Measurements from ENCODE around the gene LRRTM1.

Gene LRRTM1, protein sequence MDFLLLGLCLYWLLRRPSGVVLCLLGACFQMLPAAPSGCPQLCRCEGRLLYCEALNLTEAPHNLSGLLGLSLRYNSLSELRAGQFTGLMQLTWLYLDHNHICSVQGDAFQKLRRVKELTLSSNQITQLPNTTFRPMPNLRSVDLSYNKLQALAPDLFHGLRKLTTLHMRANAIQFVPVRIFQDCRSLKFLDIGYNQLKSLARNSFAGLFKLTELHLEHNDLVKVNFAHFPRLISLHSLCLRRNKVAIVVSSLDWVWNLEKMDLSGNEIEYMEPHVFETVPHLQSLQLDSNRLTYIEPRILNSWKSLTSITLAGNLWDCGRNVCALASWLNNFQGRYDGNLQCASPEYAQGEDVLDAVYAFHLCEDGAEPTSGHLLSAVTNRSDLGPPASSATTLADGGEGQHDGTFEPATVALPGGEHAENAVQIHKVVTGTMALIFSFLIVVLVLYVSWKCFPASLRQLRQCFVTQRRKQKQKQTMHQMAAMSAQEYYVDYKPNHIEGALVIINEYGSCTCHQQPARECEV

GRCh38 chr2:80303909-80304837 lies at the start of gene LRRTM1:
TSS of gene LRRTM1 (minus strand) at chr2:80304752. CDS start at chr2:80303819, 933 bp downstream.
- no peak for DNase-seq

GRCh38 chr2:80351231-80351630 lies 46.7 kb upstream of the LRRTM1 start:
- DNase-seq: no peak

GRCh38 chr2:80348953-80349352 lies 44.4 kb upstream of the LRRTM1 start:
- no peak for DNase-seq

DNA sequence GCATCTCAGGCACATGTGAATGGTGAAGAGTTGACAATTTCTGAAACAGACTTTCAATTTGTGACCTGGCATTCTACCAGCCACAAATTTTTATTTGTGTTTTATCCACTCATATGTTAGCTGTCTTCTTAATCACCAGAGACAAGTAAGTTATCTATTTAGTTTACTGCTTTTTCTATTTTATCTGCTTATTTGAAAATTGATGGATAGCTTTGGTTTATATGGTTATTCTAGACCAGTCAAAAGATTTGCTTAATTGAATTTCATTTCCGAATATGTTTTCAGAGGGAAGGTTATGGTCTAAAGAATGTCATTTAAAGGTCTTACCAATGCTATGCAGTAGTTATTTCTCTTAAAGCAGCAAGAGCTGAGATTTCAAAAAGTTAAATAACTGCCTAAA lies 43.5 kb upstream of the LRRTM1 start:
- DNase-seq: no peak

GRCh38 chr2:80340022-80340421 lies 35.5 kb upstream of the LRRTM1 start:
- DNase-seq: no peak

DNA sequence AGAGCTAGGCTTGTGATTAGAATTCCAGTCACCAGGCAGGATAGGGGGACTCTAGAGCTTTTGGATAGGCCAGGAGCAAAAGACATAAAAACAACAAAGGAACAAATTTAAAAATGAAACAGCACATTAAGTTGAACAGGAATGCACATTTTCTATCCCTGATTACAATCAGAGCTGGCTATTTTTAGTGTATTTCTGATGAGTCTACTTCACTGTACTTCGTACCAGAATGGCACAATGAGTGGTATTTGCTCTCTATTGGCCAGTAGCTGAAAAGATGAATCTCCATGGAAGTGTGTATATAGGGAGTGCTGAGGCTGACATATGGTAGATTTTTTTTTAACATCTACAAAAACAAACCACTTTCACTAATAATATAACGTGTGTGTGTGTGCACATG lies 34.2 kb upstream of the LRRTM1 start:
- DNase-seq: no peak

- no peak for DNase-seq
Measured at GRCh38 chr2:80335411-80335810, 30.9 kb upstream of the LRRTM1 start.

DNA sequence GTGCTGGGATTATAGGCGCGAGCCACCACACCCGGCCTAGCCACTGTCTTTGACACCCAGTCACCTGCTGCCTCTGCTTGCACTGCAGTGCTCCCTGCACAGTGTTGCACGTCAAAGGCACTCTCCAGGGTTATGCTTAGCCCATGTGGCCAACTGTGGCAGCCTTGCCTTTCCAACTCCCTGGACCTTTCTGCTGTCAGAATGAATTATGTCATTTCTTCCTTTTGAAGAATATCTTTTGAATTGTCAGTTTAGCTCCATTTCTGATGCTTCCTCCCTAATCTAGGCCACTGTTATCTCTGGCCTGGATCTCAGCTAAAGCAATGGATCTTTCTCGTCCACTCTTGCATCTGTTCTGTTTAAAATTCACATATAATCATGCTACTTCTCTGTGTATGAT lies 29.3 kb upstream of the LRRTM1 start:
- no peak for DNase-seq

DNA sequence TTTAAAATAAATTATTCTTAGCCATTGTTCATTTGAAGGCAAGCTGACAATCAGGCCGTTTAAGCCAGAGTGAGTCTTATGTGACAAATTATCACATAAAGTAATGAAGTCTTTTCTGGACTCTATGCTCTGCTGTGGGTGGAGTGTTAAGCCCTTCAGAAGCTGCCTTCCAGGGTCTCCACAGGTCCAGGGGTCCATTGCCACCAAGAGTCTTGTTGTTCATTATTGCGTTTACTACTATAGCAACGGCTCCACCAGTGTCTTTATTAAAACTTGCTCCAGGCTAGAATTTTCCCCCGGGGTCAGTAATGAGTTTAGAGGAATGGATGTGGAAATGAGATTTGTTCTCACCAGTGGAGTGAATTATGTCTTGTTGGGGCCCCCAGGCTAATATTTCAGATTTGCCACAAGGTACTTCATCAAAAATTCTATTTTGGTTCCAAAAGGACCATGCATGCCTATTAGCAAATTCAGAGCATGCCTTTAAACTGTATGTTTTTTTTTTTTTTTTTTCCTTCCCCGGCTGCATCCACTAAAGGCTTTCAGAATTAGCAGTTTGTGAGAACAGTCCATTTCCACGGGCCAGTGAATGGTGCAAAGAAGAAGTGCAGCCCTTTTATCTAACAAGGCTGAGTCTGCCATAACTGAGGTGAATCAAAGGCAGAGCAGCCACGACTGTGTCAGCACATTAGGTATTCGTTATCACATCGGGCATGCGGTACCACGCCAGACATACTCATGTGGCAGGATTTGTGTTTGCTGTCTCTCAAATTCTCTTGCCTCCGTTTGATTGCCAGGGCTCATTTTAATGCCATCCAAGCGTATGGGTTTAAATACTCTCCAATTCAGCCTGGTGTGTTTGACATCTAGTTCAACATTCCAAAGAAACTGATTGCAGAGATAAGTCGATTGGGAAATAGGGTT lies 26.2 kb upstream of the LRRTM1 start:
- DNase-seq: no peak

GRCh38 chr2:80329491-80329890 lies 24.9 kb upstream of the LRRTM1 start:
- no peak for DNase-seq

GRCh38 chr2:80328159-80328571 lies 23.6 kb upstream of the LRRTM1 start:
- no peak for DNase-seq

DNA sequence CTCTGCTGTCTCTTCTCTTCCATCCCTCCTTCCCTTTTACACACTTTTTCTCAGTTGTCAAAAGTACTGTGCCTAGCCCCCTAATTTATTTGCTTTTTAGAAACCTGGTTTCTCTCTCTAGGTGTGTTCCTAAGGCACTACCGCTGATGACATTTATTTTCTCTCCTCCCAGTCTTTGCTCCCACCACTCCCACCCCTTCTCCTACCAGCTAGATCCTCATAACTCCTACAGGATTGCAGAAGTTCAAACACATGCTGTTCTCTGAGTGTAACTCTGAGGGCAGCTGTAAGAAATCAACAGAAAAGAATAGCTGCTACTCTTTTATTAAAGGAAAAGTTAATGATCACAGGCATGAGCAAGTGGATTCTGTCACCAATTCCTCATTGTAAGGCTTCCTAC lies 22.3 kb upstream of the LRRTM1 start:
- no peak for DNase-seq

DNA sequence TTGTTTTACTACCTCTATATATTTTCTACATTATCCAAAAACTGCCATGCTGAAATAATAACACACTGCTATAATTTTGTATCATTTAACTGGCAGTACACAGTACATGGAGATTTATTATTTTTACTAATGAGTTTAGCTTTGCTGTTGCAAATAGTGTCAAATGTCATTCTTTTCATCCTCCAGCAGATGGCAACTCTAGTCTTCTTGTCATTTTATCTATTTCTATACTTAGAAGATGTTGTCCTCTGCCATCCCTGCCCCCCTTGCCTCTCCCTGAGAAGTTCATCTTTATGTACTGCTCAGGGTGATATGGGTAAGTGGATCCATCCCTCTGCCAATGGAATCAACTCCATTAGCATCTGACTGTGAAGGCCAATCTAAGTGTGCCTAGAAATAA lies 21.7 kb upstream of the LRRTM1 start:
- DNase-seq: no peak

DNA sequence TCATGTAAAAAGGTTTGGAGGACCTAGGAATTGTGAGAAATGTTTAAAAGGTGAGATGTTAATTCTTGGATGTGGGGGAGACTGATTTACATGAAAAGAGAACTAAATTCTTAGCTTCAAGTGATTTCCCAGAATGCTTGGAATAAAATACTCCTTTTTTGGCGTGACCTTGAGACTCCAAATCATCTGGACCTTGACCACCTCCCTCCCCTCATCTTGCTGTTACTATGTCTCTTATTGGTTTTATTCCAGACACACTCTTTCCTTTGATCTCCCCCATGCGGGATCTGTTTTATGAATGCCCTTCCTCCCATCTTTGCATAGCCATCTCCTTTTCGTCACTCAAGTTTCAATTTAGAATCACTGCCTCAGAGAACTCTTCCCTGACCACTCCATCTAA lies 20.0 kb upstream of the LRRTM1 start:
- DNase-seq: no peak

DNA sequence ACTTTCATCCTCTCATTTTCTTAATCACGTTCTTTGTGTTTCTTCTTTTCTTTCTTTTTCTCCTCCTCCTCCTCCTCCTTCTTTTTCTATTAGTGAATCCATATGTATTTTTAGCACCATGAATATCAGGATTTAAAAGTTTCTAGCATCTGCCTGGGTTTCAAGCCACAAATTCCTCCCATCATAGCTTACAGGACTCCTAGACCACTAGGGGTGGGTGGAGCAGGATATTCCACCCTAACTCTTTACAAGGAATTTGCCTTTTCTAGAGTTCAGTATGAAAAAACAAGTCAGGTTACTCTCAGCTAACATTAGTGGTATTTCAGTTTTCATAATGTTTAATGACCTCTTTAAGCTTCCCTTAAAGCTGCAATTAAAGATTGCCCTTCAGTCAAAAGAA lies 19.1 kb upstream of the LRRTM1 start:
- DNase-seq: no peak

DNA sequence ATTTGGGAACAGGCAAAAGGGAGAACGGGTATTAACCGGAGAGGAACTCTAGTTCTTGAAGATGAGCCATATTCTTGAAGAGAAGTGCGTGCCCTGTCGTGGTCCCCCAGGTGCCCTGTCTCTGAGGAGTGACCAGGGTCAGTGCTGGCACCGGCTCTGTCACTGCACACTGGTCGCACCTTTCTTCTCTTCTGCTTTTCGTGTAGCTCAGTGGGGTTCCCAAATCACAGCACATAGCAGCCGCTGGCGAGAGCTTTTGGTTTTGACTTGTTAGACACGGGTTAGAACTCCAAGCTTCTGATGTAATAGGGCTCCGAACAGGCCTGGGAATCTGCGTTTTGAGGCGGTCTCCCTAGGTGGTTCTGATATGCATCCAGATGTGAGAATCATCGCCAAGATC lies 18.4 kb upstream of the LRRTM1 start:
- no peak for DNase-seq

DNA sequence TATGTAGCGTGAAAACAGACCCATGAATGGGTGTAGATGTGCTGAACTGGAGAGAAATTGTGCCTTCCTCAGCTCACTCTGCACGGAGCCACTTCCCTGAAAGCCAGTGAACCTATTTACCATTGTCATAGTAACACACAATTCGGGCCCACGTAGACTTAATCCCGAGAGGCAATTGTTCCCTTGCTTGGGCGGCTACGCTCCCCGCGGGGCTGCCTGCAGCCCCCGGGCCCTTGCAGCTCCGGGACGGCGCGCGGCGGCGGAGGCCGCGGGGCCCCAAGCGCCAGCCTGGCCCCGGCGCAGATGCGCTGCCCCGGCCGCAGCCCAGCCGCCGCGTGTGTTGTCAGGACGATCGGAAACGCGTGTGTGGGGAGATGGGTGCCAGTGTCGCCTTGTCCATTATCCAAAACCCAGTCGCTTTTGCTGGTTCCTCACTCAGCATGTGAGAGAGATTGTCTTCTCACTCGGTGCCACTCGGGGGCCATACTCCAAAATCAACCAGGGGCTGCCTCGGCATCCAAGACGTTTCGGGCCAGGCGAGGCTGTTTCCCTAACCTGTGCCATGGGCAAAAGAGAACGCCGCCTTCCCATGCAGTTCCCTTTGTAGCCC lies 17.9 kb upstream of the LRRTM1 start:
- no peak for DNase-seq

GRCh38 chr2:80312282-80312839 lies 7.8 kb upstream of the LRRTM1 start:
- no peak for DNase-seq

- no peak for DNase-seq
Measured at GRCh38 chr2:80311304-80311703, 6.8 kb upstream of the LRRTM1 start.

GRCh38 chr2:80303006-80303908 lies 1.3 kb downstream of the LRRTM1 start:
- no peak for DNase-seq

Measured in CD4-positive, alpha-beta T cell treated with Interleukin-4 for 1 hour (primary cell).